Stimulated activated CD8-positive, alpha-beta memory T cell treated with anti-CD3 and anti-CD28 coated beads, Interleukin-12 subunit alpha, Interleukin-12 subunit beta, amount 100 ng/mL, for 1 hour (primary cell): ENCODE measurements around the gene TKT.

Source experiments
- DNase-seq: peaks from one replicate; pipeline ENCODE4 v3.0.0-alpha.2; 2020; ENCODE audit warnings: low read depth

The TKT gene

DNA sequence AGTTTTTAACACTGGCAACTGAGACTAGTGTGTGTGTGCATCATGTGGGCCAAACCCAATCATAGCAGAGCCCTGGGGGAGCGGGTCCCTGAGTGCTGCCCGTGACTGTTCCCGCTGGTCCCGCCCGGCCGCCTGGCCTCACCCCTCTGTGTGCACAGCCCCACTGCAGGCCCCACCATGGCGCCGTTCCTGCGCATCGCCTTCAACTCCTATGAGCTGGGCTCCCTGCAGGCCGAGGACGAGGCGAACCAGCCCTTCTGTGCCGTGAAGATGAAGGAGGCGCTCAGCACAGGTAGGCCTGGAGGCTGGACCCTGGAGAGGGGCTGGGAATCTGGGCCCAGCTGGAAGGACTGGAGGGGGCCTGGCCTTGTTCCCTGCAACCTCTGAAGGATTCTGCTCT, 77.6 kb downstream of the TKT start:
- no peak for DNase-seq

DNA sequence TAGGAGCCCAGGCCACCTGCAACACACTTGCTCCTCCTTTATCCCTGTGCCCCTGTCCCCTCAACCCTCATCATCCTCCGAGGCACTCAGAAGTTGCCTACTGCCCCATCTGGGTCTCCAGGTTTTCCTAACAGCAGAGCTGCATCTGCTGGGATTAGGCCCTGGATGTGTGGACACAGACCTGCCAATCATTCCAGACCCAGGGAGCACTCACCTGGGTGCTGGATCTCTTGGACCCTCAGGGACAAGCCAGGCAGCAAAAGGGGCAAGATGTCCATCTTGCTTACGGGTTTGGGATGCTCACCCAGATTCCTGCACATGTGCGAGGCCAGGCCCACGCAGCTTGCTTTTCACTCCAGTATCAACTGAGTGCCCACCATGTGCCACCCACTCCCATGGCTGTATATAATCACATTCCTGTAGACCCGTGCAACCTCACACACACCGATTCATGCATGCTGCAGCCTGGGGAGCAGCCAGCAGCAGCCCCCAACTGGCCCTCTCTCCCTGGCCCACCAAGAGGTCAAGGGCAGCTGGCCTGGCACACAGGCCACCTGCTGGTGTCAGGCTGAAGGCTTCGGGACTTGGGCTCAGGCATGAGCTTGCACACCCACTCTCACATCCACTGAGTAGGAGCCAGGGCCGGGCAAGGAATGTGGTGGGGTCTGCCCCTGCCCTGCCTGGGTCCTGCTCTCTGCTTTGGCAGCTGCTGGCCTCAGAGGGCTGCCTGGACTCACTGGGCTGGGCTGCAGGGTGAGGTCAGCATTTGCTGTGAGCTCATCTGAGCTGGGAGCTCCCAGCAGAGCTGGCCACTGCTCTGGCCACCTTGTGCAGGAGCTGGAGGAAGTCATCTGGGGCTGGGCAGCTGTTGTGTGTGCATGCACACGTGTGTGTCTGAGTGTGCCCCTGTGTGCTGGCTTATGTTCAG, 79.9 kb downstream of the TKT start:
- no peak for DNase-seq
